ENCODE data around the gene METTL6. TPM values are rescaled to one million over a fixed set of nuclear protein-coding genes. Genes with fewer than 3 reads are reported as not detected.

Gene METTL6
- total and polyA plus RNA-seq, 2 of the 4 experiments (the other 2 are of a cell fraction) = 15.4 to 21.5 TPM

DNA sequence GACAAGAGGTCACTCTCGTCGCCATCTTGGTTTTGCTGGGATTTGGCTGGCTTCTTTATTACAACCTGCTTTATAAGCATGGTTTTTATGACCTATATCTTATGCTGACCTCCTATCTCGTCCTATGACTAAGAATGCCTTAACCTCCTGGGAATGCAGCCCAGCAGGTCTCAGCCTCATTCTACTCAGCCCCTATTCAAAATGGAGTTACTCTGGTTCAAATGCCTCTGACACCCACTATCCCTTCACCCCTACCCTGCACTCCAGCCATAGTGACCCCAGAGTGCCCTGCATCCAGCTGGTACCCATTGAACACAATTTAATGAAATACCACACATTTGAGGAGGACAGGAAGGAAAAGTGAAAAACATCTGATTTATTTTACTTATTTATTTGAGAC lies 23.4 kb downstream of the METTL6 start:
- Histone ChIP-seq H2BK5ac (ENCODE audit: low read depth, low read length, poor library complexity, severe bottlenecking) (no peak overlapping the region), H3K4ac (ENCODE audit: low read depth, low read length) (no peak overlapping the region), H3K56ac (ENCODE audit: extremely low read depth, insufficient read depth, low read length) (no peak overlapping the region), H3K14ac (replicated peaks; ENCODE audit: low read depth, low read length) (no peak overlapping the region), H2BK20ac (ENCODE audit: low read depth, low read length) (no peak overlapping the region), H2AK5ac (ENCODE audit: low read depth, low read length) (no peak overlapping the region), H3K9me1 (ENCODE audit: insufficient read depth, low read length) (0 out of 2 replicates have a peak, but pooled peaks cover 3% of the 10 kb centered on the region), H3K18ac (ENCODE audit: low read depth, low read length) (no peak overlapping the region), H3K27me3 (ENCODE audit: control insufficient read depth, insufficient read depth, low read length) (no peaks in the 10 kb centered on the region), H2AK9ac (replicated peaks; ENCODE audit: low read depth, low read length, poor library complexity) (no peak overlapping the region), H3K36me3 (ENCODE audit: control insufficient read depth, insufficient read depth, low read length) (peaks cover 1% of the 10 kb centered on the region; the same call in 1 of the 2 replicates), H3K4me2 (ENCODE audit: low read depth, low read length) (no peak overlapping the region), H2AFZ (replicated peaks; ENCODE audit: low read length, poor library complexity) (no peak overlapping the region), H3K4me3 (ENCODE audit: insufficient read depth, low read depth, low read length) (no peak overlapping the region), H3K9me3 (ENCODE audit: control insufficient read depth, insufficient read depth, low read length) (no peaks in the 10 kb centered on the region), H3K4me1 (ENCODE audit: control insufficient read depth, insufficient read depth, low read length) (no peaks in the 10 kb centered on the region), H4K91ac (ENCODE audit: insufficient read depth, low read depth, low read length) (no peak overlapping the region), H3K23ac (ENCODE audit: low read depth, low read length) (no peak overlapping the region), H2BK120ac (ENCODE audit: low read depth, low read length) (no peak overlapping the region), H4K5ac (ENCODE audit: low read depth, low read length) (no peak overlapping the region), H4K8ac (ENCODE audit: low read depth in 2 of 2, low read length in 2 of 2) (no peak overlapping the region), H4K20me1 (ENCODE audit: insufficient read depth, low read length) (no peaks in the 10 kb centered on the region), H2BK15ac (ENCODE audit: low read depth, low read length) (no peak overlapping the region), H3K9ac (ENCODE audit: low read depth, low read length) (no peak overlapping the region), H3K79me1 (ENCODE audit: low read depth in 1 of 2, low read length in 2 of 2) (no peaks in the 10 kb centered on the region), H3K27ac (ENCODE audit: insufficient read depth, low read length) (no peak overlapping the region)
- TF ChIP-seq FOS (IDR thresholded peaks at IDR 0.05; ENCODE audit: low read depth, low read length) (no peak), NFE2L2 (IDR thresholded peaks at IDR 0.05; ENCODE audit: low read depth, low read length) (no peak), RAD21 (IDR thresholded peaks at IDR 0.05; ENCODE audit: low read length) (no peak), ELK1 (IDR thresholded peaks at IDR 0.05; ENCODE audit: borderline replicate concordance, low read depth, low read length) (no peak), USF2 (IDR thresholded peaks at IDR 0.05; ENCODE audit: low read depth, low read length) (no peak), RCOR1 (IDR thresholded peaks at IDR 0.05; ENCODE audit: insufficient replicate concordance, low read length) (no peak), RFX5 (IDR thresholded peaks at IDR 0.05; ENCODE audit: low read depth, low read length) (no peak), MAFK (IDR thresholded peaks at IDR 0.05; ENCODE audit: low read depth, low read length) (no peak), POLR2A (IDR thresholded peaks at IDR 0.05; ENCODE audit: low read depth, low read length) (no peak), SMC3 (IDR thresholded peaks at IDR 0.05; ENCODE audit: low read depth, low read length) (no peak), CHD1 (IDR thresholded peaks at IDR 0.05; ENCODE audit: low read depth, low read length) (no peak)
- BruUV-seq (replicated peaks) = no TSS peak
- intact Hi-C loops (cut with micrococcal nuclease) (loop anchor here (10.0 kb wide), 1 partner anchor 299 kb away; no protein-coding TSS in a partner anchor), dilution Hi-C loops (cut with HindIII; ENCODE audit: low sequenced_read_pairs, unreplicated experiment) (no loop called here), in situ Hi-C loops (cut with MboI; ENCODE audit: low sequenced_read_pairs) (no loop called here)
- no peak for ATAC-seq (ENCODE audit: low read depth)
- no peak for DNase-seq
- 89% methylated on average over 3 of the region's 3 CpGs; no CpG with 5 or more reads in 1 of the 2 experiments for WGBS, 2 experiments (ENCODE audit: extremely low coverage in 2 of 2, insufficient read length in 1 of 2)
- CTCF ChIA-PET = interaction anchor here (1.7 to 1.9 kb wide), 2 partner anchors 136 kb away, joined by 4 to 25 read pairs; no protein-coding TSS in a partner anchor
- POLR2A ChIA-PET (ENCODE audit: unreplicated experiment) = no interaction called here
